IPS-NIHi11 (cell line): ENCODE data around the gene MAGEA2.
"Not testable (repeated sequence)": the region's sequence is repeated elsewhere in the genome, so short reads cannot be mapped to it uniquely, and the experiment has no call there.

ENCODE experiments used
- DNase-seq: peaks from one replicate; pipeline ENCODE4 v3.0.0; 2012; ENCODE audit warnings: mixed read lengths, low spot score

MAGEA2 gene

GRCh38 chrX:152753686-152754650 is at the start of gene MAGEA2:
TSS of gene MAGEA2 (minus strand) at chrX:152753842. CDS start at chrX:152751363, 2,479 bp downstream.
- DNase-seq: not testable (repeated sequence)

GRCh38 chrX:152798945-152799344 is 45.3 kb upstream of the MAGEA2 start:
- DNase-seq: no peak

DNA sequence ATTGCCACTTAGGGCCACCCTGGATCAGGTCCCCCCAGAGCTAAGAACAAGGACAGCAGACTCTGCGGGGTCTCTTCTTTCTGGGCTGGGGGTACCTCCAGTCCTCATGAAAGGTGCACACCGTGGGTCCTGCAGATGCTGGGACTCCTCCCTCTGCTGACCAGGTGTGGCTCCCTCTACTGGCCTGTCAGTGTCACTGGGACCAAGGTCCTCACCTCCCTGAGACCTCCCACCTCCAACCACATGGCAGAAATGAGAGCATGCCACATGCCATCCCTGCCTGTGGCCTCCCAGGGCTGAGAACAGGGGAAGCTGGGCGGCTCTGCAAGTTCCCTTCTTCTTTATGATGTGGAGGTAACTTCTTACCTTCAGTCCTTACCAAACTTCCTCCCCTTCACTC is 33.4 kb upstream of the MAGEA2 start:
- not testable (repeated sequence) for DNase-seq

GRCh38 chrX:152769549-152770289 is 16.1 kb upstream of the MAGEA2 start, which contains the start of gene MAGEA6:
TSS of gene MAGEA6 (minus strand) at chrX:152769689. CDS start at chrX:152767650, 2,039 bp downstream.
- DNase-seq: not testable (repeated sequence)

DNA sequence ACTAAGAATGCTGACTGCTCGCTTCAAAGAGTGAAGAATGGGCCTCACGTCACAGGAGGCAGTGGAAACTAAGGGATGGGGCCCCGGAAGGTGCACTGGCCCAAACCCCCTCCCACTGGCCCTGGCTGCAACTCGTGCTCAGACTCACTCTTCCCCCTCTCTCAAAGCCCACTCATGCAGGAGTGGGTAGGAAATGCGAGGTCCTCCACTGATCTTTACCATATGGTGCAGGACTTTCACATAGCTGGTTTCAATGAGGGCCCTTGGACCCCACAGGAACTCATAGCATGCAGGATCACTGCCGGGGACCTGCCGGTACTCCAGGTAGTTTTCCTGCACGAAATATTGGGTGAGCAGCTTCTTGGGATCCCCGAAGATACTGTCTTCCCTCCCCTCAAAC is 12.9 kb upstream of the MAGEA2 start:
- DNase-seq: not testable (repeated sequence)

DNA sequence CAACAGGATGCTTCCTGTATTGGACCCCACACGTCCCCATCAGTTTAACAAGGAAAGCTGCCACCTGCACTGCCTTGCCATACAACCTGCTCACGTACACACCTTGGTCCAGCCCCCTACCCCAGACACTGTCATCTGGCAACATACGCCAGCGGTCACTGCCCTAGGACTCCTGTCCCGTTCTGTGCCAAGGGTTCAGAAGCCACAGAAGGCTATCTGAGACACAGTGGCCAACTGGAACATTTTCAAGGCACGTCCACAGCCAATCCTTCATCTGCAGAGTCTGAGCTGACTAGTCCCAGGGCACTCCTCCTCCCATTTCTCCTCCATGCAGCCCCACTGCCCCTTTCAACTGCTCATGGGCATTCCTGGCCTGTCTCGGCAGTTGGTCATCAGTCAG is 7.9 kb upstream of the MAGEA2 start:
- not testable (repeated sequence) for DNase-seq

GRCh38 chrX:152759544-152759943 is 5.9 kb upstream of the MAGEA2 start:
- not testable (repeated sequence) for DNase-seq

GRCh38 chrX:152758918-152759317 is 5.3 kb upstream of the MAGEA2 start, which contains the start of gene CSAG3:
TSS of gene CSAG3 (plus strand) at chrX:152759218.
- not testable (repeated sequence) for DNase-seq

- DNase-seq: not testable (repeated sequence)
Measured at GRCh38 chrX:152754871-152755270, 1.2 kb upstream of the MAGEA2 start.

GRCh38 chrX:152738560-152738959 is 15.1 kb downstream of the MAGEA2 start:
- no peak for DNase-seq

GRCh38 chrX:152736528-152736927 is 17.1 kb downstream of the MAGEA2 start:
- DNase-seq: not testable (repeated sequence)

- no peak for DNase-seq
Measured at GRCh38 chrX:152735860-152736511, 17.7 kb downstream of the MAGEA2 start.

DNA sequence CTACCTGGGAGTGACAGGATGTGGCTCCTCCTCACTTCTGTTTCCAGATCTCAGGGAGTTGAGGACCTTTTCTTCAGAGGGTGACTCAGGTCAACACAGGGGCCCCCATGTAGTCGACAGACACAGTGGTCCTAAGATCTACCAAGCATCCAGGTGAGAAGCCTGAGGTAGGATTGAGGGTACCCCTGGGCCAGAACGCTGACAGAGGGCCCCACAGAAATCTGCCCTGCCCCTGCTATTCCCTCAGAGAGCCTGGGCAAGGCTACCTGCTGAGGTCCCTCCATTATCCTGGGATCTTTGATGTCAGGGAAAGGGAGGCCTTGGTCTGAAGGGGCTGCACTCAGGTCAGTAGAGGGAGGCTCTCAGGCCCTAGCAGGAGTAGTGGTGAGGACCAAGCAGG is 18.5 kb downstream of the MAGEA2 start:
- DNase-seq: no peak

- DNase-seq: not testable (repeated sequence)
Measured at GRCh38 chrX:152734143-152734858, 19.3 kb downstream of the MAGEA2 start.

- DNase-seq: peak; percentile 17
Measured at GRCh38 chrX:152733261-152733975, 20.2 kb downstream of the MAGEA2 start, which contains the start of the genes CSAG1 and MAGEA12. TSS of gene CSAG1 (minus strand) at chrX:152733721. CDS start at chrX:152732460, 1,261 bp downstream. TSS of gene MAGEA12 (plus strand) at chrX:152733757. CDS start at chrX:152736162, 2,405 bp downstream.

- no peak for DNase-seq
Measured at GRCh38 chrX:152725409-152725808, 28.2 kb downstream of the MAGEA2 start.

DNA sequence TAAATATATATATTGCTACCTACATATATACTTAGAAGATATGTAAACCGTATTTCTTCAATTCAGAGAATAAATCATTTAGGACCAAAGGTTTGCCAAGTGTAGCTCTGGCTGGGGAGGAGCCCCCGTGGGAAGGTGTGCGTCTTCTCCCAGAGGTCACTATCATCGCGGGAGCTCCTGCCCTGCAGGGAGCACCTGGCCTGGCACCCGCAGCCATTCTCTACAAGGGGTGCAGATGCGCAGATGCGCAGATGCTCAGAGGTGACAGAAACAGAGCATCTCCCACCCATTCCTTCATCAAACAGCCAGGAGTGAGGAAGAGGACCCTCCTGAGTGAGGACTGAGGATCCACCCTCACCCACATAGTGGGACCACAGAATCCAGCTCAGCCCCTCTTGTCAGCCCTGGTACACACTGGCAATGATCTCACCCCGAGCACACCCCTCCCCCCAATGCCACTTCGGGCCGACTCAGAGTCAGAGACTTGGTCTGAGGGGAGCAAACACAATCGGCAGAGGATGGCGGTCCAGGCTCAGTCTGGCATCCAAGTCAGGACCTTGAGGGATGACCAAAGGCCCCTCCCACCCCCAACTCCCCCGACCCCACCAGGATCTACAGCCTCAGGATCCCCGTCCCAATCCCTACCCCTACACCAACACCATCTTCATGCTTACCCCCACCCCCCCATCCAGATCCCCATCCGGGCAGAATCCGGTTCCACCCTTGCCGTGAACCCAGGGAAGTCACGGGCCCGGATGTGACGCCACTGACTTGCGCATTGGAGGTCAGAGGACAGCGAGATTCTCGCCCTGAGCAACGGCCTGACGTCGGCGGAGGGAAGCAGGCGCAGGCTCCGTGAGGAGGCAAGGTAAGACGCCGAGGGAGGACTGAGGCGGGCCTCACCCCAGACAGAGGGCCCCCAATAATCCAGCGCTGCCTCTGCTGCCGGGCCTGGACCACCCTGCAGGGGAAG is 39.5 kb downstream of the MAGEA2 start, which contains the start of gene MAGEA2B:
MAGEA2B (plus strand) TSS at position 814 of the 973 bp plus-strand sequence. CDS start 2,479 bp downstream, outside the sequence.
- DNase-seq: not testable (repeated sequence)

GRCh38 chrX:152713195-152713594 is 40.4 kb downstream of the MAGEA2 start:
- not testable (repeated sequence) for DNase-seq

DNA sequence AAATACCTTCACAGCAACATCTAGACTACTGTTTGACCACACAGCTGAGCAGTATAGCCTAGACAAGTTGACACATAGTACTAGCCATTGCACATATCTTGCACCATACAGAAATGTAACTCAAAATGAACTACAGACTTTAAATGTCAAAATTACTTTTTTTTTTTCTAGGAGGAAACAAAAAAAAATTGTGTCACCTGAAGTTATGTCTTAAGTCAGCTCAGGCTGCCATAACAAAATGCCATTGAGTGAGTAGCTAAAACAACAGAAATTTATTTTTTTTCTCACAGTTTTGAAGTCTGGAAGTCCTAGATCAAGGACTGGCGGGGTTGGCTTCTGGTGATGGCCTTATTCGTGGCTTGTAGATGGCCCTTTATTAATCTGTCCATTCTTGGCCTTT is 44.5 kb downstream of the MAGEA2 start, which contains the start of gene CSAG2:
CSAG2 (minus strand) TSS at position 101 of the 400 bp plus-strand sequence. CDS start 161 bp downstream, outside the sequence.
- not testable (repeated sequence) for DNase-seq
